22Rv1 (cell line): ENCODE data around the gene KCNIP1.

Source experiments
- H3K27ac ChIP-seq: fragments of 450-650 bp; 2 replicates; pipeline ENCODE4 v1.5.1; 2017
- CTCF ChIP-seq: fragments of 450-650 bp; IDR thresholded peaks from 2 replicates; pipeline ENCODE4 v1.5.1; 2017; ENCODE audit warnings: mild to moderate bottlenecking
- ZFX ChIP-seq: fragments of 450-650 bp; IDR thresholded peaks from 2 replicates; pipeline ENCODE4 v1.6.1; 2017; ENCODE audit warnings: antibody characterized with exemption, borderline replicate concordance

Gene KCNIP1

DNA sequence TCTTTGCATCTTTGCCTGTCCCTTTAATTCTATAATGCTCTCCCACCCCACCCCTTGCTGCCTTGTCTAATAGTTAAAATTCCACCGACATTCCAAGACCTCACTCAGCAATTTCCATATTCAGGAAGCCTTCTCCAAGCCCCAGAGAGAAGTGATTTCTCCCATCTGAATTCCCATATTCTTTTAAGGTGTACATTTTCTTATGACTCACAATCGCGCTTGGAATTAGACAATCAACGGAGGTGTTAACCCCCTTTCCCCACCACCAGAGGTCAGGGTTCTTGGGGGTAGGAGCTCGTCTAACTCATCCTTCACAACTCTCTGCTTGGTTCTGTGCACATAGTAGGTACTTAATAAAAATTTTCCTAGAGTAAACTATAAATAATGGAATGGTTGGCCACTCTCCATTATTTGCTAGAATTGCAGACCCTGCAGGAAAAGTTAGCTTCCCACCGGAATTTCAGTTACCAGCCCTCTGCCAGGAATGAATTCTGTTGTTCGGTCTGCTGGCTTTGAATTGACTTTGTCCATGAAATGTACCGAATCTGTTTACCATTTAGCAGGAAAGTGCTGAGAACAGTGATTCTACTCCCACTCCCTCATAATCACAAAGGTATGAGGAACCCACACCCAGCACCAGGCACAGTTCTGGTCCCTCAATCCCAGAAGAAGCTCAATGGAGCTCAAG lies 5.0 kb downstream of the KCNIP1 start:
- H3K27ac ChIP-seq = no peak overlapping the region
- no peak for TF ChIP-seq ZFX
- TF ChIP-seq CTCF = no peak

- TF ChIP-seq ZFX (no peak), CTCF (no peak)
- H3K27ac ChIP-seq = no peak overlapping the region
Measured at GRCh38 chr5:170509348-170509660, 5.5 kb downstream of the KCNIP1 start.

DNA sequence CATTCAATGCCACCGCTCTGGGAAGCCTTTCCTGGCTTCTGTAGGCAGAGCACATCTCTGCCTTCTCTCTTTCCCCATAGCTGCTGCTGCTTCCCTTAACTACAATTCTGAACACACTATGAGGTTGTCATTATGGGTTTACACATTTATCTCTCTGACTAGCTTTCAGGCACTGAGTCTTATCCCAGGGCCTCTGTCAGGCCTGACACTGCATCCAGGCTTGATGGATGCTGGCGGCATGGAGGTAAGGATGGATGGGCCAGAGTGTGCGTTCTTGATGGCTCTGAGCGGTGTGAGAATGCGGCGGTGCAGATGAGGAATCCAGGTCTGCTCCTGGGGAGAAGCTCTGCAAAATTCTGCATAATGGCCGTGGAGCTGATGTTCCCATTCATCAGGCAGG lies 6.3 kb downstream of the KCNIP1 start:
- H3K27ac ChIP-seq = no peak overlapping the region
- TF ChIP-seq ZFX (no peak), CTCF (no peak)

GRCh38 chr5:170510559-170510958 lies 6.7 kb downstream of the KCNIP1 start:
- no peak overlapping the region for H3K27ac ChIP-seq
- TF ChIP-seq ZFX (no peak), CTCF (no peak)

GRCh38 chr5:170511551-170512258 lies 7.9 kb downstream of the KCNIP1 start:
- no peak overlapping the region for H3K27ac ChIP-seq
- TF ChIP-seq CTCF = no peak
- TF ChIP-seq ZFX = no peak

DNA sequence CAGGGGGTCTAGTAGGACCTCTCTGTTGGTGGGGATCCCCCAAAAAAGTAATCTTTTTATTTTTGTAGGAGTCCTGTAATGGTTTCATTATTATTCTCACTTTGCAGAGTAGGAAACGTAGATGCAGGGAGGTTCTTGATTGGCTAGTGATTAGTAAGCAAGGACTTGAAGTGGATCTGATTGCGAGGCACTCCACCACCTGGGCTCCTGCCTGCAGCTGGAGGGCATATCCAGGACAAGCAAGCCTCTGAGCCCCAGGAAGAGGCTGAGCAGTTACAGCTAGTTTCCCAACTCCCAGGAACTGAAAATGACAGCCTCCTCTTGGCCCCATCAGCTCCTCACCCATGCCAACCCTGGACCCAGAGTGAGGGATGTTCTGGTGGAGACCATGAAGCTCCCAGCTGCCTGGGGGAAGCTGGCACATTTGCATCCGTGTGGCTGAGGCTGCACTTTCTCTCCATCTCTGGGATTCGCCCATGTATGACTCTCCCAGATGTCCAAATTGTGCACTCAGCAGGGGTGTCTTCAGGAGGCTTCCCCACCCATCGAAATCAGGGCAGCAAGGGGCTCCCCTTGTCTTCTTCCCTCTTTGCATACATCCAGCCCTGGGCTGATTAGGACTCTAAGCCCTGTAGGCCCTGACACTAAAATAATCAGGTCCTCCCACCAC lies 10.2 kb downstream of the KCNIP1 start:
- TF ChIP-seq CTCF (no peak), ZFX (no peak)
- no peak overlapping the region for H3K27ac ChIP-seq

- no peak overlapping the region for H3K27ac ChIP-seq
- TF ChIP-seq CTCF (no peak), ZFX (no peak)
Measured at GRCh38 chr5:170517411-170517810, 13.6 kb downstream of the KCNIP1 start.
